ENCODE results near the gene MALT1. TPM values are rescaled to one million over a fixed set of nuclear protein-coding genes. Genes with fewer than 3 reads are reported as not detected.

MALT1 gene
- total RNA-seq, 1 experiment from 2014 or later, result 22.6 TPM

GRCh38 chr18:58758606-58759005 is 87.3 kb downstream of the MALT1 start:
- DNase-seq, result no peak
- no peaks in the 10 kb centered on the region for H3K27me3 ChIP-seq (replicated peaks; ENCODE audit: control insufficient read depth, insufficient read depth, low read length)

GRCh38 chr18:58761241-58761969 is 90.1 kb downstream of the MALT1 start:
- Histone ChIP-seq H3K27me3 (replicated peaks; ENCODE audit: control insufficient read depth, insufficient read depth, low read length) (no peaks in the 10 kb centered on the region), H3K4me1 (no peaks in the 10 kb centered on the region), H3K9me3 (no peaks in the 10 kb centered on the region), H3K4me3 (ENCODE audit: low read depth, low read length) (no peak overlapping the region), H3K36me3 (ENCODE audit: control insufficient read depth, insufficient read depth, low read length) (no peaks in the 10 kb centered on the region)
- BruUV-seq (replicated peaks), result no TSS peak
- no peak for DNase-seq
- CTCF ChIA-PET, result no interaction called here
- POLR2A ChIA-PET, result no interaction called here
- no peak overlapping the region for H3K4me3 Mint-ChIP-seq (ENCODE audit: unreplicated experiment)
- no peaks in the 10 kb centered on the region for H3K36me3 Mint-ChIP-seq (ENCODE audit: insufficient read depth, unreplicated experiment)
- intact Hi-C loops (cut with micrococcal nuclease; ENCODE audit: unreplicated experiment), result no loop called here
- no peak overlapping the region for H3K27ac Mint-ChIP-seq (ENCODE audit: unreplicated experiment)
- peaks cover 7% of the 10 kb centered on the region for H3K27me3 Mint-ChIP-seq (ENCODE audit: insufficient read depth, unreplicated experiment)
- TF ChIP-seq CTCF (IDR thresholded peaks at IDR 0.05; ENCODE audit: insufficient read depth in 1 of 2, low read depth in 1 of 2, low read length in 1 of 2, severe bottlenecking in 1 of 2, unreplicated experiment in 1 of 2), result no peak
- no peaks in the 10 kb centered on the region for H3K4me1 Mint-ChIP-seq (ENCODE audit: low read depth, unreplicated experiment)
- no peaks in the 10 kb centered on the region for H3K9me3 Mint-ChIP-seq (ENCODE audit: unreplicated experiment)

More at GRCh38 chr18:58758606-58759005, 87.3 kb downstream of the MALT1 start:
- BruUV-seq (replicated peaks), result no TSS peak
- TF ChIP-seq CTCF (IDR thresholded peaks at IDR 0.05; ENCODE audit: insufficient read depth in 1 of 2, low read depth in 1 of 2, low read length in 1 of 2, severe bottlenecking in 1 of 2, unreplicated experiment in 1 of 2), result no peak
- no peaks in the 10 kb centered on the region for H3K4me1 ChIP-seq
- POLR2A ChIA-PET, result no interaction called here
- H3K36me3 ChIP-seq (ENCODE audit: control insufficient read depth, insufficient read depth, low read length), result no peaks in the 10 kb centered on the region
- CTCF ChIA-PET, result no interaction called here
- Mint-ChIP-seq H3K4me1 (ENCODE audit: low read depth, unreplicated experiment) (no peaks in the 10 kb centered on the region), H3K27me3 (ENCODE audit: insufficient read depth, unreplicated experiment) (no peaks in the 10 kb centered on the region), H3K36me3 (ENCODE audit: insufficient read depth, unreplicated experiment) (no peaks in the 10 kb centered on the region), H3K4me3 (ENCODE audit: unreplicated experiment) (no peak overlapping the region), H3K9me3 (ENCODE audit: unreplicated experiment) (no peaks in the 10 kb centered on the region), H3K27ac (ENCODE audit: unreplicated experiment) (peak overlapping the region; percentile 10)
- no peak overlapping the region for H3K4me3 ChIP-seq (ENCODE audit: low read depth, low read length)
- H3K9me3 ChIP-seq, result no peaks in the 10 kb centered on the region
- intact Hi-C loops (cut with micrococcal nuclease; ENCODE audit: unreplicated experiment), result no loop called here

- CTCF ChIA-PET, result no interaction called here
- no peaks in the 10 kb centered on the region for H3K36me3 ChIP-seq (ENCODE audit: control insufficient read depth, insufficient read depth, low read length)
These were observed 90.9 kb downstream of the MALT1 start for GRCh38 chr18:58761970-58762780.

More at GRCh38 chr18:58761970-58762780, 90.9 kb downstream of the MALT1 start:
- no peaks in the 10 kb centered on the region for H3K36me3 Mint-ChIP-seq (ENCODE audit: insufficient read depth, unreplicated experiment)
- Histone ChIP-seq H3K4me3 (ENCODE audit: low read depth, low read length) (no peak overlapping the region), H3K27me3 (replicated peaks; ENCODE audit: control insufficient read depth, insufficient read depth, low read length) (no peaks in the 10 kb centered on the region), H3K9me3 (no peaks in the 10 kb centered on the region), H3K4me1 (no peaks in the 10 kb centered on the region)
- H3K9me3 Mint-ChIP-seq (ENCODE audit: unreplicated experiment), result no peaks in the 10 kb centered on the region
- H3K4me1 Mint-ChIP-seq (ENCODE audit: low read depth, unreplicated experiment), result no peaks in the 10 kb centered on the region
- TF ChIP-seq CTCF (IDR thresholded peaks at IDR 0.05; ENCODE audit: insufficient read depth in 1 of 2, low read depth in 1 of 2, low read length in 1 of 2, severe bottlenecking in 1 of 2, unreplicated experiment in 1 of 2), result no peak
- H3K4me3 Mint-ChIP-seq (ENCODE audit: unreplicated experiment), result no peak overlapping the region
- H3K27ac Mint-ChIP-seq (ENCODE audit: unreplicated experiment), result no peak overlapping the region
- DNase-seq, result no peak
- POLR2A ChIA-PET, result no interaction called here
- peaks cover 7% of the 10 kb centered on the region for H3K27me3 Mint-ChIP-seq (ENCODE audit: insufficient read depth, unreplicated experiment)
- BruUV-seq (replicated peaks), result no TSS peak
- intact Hi-C loops (cut with micrococcal nuclease; ENCODE audit: unreplicated experiment), result no loop called here

All from Caco-2 (cell line).